ENCODE data around the gene ACOT7. TPM values are rescaled to one million over a fixed set of nuclear protein-coding genes. Genes with fewer than 3 reads are reported as not detected.

Gene ACOT7
- total RNA-seq, 1 donor from 2014 or later: 48.1 TPM

GRCh38 chr1:6331543-6332273 is 61.9 kb downstream of the ACOT7 start:
- Mint-ChIP-seq H3K9me3 (ENCODE audit: low read depth) (no peaks in the 10 kb centered on the region), H3K4me1 (ENCODE audit: low read depth) (no peaks in the 10 kb centered on the region), H3K27ac (ENCODE audit: unreplicated experiment) (no peak overlapping the region), H3K36me3 (ENCODE audit: low read depth) (peaks cover 3% of the 10 kb centered on the region), H3K27me3 (ENCODE audit: low read depth) (no peaks in the 10 kb centered on the region), H3K4me3 (ENCODE audit: unreplicated experiment) (no peak overlapping the region)
- DNase-seq (ENCODE audit: low spot score): no peak
- no peak for TF ChIP-seq CTCF (IDR thresholded peaks at IDR 0.05)

DNA sequence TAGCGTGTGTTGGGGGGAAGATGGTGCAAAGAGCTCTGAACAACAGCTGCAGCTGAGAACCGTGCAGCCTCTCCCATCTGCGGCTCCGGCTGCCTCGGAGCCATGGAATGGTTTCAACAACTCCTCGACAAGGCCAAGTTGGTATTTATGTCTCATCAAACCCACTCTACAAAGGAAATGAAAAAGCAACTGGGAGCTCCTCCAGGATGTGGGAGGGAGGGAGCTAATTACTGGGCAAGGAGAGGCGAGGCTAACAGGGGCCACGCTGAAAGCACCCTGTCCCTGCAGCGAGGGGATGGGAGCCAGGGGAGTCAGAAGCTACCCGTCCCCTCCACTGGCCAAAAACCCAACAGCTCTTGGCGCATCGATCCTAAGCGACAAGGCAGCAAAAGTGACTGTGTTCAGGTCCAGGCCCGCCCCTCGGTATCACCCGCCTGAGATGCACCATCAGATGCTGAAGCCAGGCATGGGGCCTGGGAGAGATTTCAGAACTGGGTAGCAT is 63.1 kb downstream of the ACOT7 start:
- H3K4me1 Mint-ChIP-seq (ENCODE audit: low read depth): no peaks in the 10 kb centered on the region
- DNase-seq (ENCODE audit: low spot score): no peak
- peaks cover 5% of the 10 kb centered on the region for H3K36me3 Mint-ChIP-seq (ENCODE audit: low read depth)
- no peak overlapping the region for H3K4me3 Mint-ChIP-seq (ENCODE audit: unreplicated experiment)
- H3K9me3 Mint-ChIP-seq (ENCODE audit: low read depth): no peaks in the 10 kb centered on the region
- no peak for TF ChIP-seq CTCF (IDR thresholded peaks at IDR 0.05)
- no peak overlapping the region for H3K27ac Mint-ChIP-seq (ENCODE audit: unreplicated experiment)
- no peaks in the 10 kb centered on the region for H3K27me3 Mint-ChIP-seq (ENCODE audit: low read depth)

- no peak overlapping the region for H3K4me3 Mint-ChIP-seq (ENCODE audit: unreplicated experiment)
- DNase-seq (ENCODE audit: low spot score): no peak
Observed at GRCh38 chr1:6329851-6330250, 63.7 kb downstream of the ACOT7 start.

DNA sequence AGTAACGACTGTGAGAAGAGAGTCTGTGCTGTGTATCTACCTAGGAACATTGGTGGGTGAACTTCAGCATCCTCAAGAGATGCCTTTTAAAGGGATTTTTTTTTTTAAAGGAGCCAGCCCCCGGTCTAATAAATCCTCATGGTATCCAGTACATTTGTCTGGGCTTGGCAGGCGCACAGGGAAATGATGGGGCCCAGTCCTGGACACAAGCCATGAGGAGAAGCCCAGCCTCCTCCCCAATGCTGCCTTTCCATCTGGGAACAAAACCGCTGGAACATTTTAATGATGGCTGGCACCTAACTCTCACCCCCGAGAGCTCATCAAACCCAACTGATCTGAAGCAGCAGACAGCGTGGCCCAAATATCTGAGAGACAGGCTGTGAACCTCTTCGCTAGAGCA is 64.2 kb downstream of the ACOT7 start:
- H3K27ac Mint-ChIP-seq (ENCODE audit: unreplicated experiment): no peak overlapping the region
- no peak for DNase-seq (ENCODE audit: low spot score)

More at GRCh38 chr1:6329851-6330250, 63.7 kb downstream of the ACOT7 start:
- peaks cover 5% of the 10 kb centered on the region for H3K36me3 Mint-ChIP-seq (ENCODE audit: low read depth)
- H3K9me3 Mint-ChIP-seq (ENCODE audit: low read depth): no peaks in the 10 kb centered on the region
- no peaks in the 10 kb centered on the region for H3K27me3 Mint-ChIP-seq (ENCODE audit: low read depth)
- TF ChIP-seq CTCF (IDR thresholded peaks at IDR 0.05): no peak
- no peak overlapping the region for H3K27ac Mint-ChIP-seq (ENCODE audit: unreplicated experiment)
- H3K4me1 Mint-ChIP-seq (ENCODE audit: low read depth): no peaks in the 10 kb centered on the region

GRCh38 chr1:6328696-6329095 is 64.9 kb downstream of the ACOT7 start:
- Mint-ChIP-seq H3K27me3 (ENCODE audit: low read depth) (no peaks in the 10 kb centered on the region), H3K9me3 (ENCODE audit: low read depth) (no peaks in the 10 kb centered on the region), H3K36me3 (ENCODE audit: low read depth) (peaks cover 5% of the 10 kb centered on the region), H3K27ac (ENCODE audit: unreplicated experiment) (no peak overlapping the region), H3K4me3 (ENCODE audit: unreplicated experiment) (no peak overlapping the region), H3K4me1 (ENCODE audit: low read depth) (no peaks in the 10 kb centered on the region)
- no peak for TF ChIP-seq CTCF (IDR thresholded peaks at IDR 0.05)
- no peak for DNase-seq (ENCODE audit: low spot score)

More for the DNA sequence above, 64.2 kb downstream of the ACOT7 start:
- Mint-ChIP-seq H3K4me1 (ENCODE audit: low read depth) (no peaks in the 10 kb centered on the region), H3K9me3 (ENCODE audit: low read depth) (no peaks in the 10 kb centered on the region), H3K36me3 (ENCODE audit: low read depth) (peaks cover 5% of the 10 kb centered on the region), H3K27me3 (ENCODE audit: low read depth) (no peaks in the 10 kb centered on the region), H3K4me3 (ENCODE audit: unreplicated experiment) (no peak overlapping the region)
- TF ChIP-seq CTCF (IDR thresholded peaks at IDR 0.05): no peak
